GM19467 (cell line): Measurements from ENCODE around the gene NOP10.

Experiments
- ATAC-seq: cut with Tn5 transposase; IDR thresholded peaks from one replicate; pipeline ENCODE4 v1.9.1; 2021; ENCODE audit warnings: mild to moderate bottlenecking, moderate library complexity; ENCODE audit not compliant: unreplicated experiment

The NOP10 gene

GRCh38 chr15:34334672-34335071, 8.3 kb downstream of the NOP10 start:
- ATAC-seq = no peak

- ATAC-seq = no peak
These were observed 10.3 kb downstream of the NOP10 start for GRCh38 chr15:34332553-34333120.

GRCh38 chr15:34331809-34332208, 11.1 kb downstream of the NOP10 start:
- ATAC-seq = no peak

- no peak for ATAC-seq
These were observed 12.7 kb downstream of the NOP10 start for GRCh38 chr15:34330279-34330678.

GRCh38 chr15:34329006-34329405, 13.9 kb downstream of the NOP10 start:
- ATAC-seq = no peak

DNA sequence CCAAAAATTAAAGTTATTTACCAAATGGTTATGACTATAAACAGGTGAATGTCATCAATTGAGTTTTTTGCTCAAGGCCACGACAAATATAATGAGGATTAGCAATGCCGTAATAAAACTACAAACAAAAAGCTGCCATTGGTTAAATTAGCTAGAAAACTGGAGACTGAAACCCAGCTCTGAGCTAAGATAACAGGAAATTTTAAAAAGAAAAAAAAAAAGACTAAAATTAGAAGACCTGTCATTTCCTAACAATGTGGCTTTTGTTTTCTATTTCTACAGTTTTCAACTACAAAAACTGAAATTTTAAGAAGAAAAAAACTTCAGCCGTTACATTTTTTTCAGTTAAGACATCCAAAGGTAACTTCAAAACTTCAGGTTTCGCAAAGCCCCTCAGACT, 15.0 kb downstream of the NOP10 start:
- no peak for ATAC-seq

GRCh38 chr15:34325368-34325767, 17.6 kb downstream of the NOP10 start:
- ATAC-seq = no peak

- no peak for ATAC-seq
These were observed 18.0 kb downstream of the NOP10 start for GRCh38 chr15:34324933-34325332.

- no peak for ATAC-seq
These were observed 19.7 kb downstream of the NOP10 start for GRCh38 chr15:34323217-34323616.

DNA sequence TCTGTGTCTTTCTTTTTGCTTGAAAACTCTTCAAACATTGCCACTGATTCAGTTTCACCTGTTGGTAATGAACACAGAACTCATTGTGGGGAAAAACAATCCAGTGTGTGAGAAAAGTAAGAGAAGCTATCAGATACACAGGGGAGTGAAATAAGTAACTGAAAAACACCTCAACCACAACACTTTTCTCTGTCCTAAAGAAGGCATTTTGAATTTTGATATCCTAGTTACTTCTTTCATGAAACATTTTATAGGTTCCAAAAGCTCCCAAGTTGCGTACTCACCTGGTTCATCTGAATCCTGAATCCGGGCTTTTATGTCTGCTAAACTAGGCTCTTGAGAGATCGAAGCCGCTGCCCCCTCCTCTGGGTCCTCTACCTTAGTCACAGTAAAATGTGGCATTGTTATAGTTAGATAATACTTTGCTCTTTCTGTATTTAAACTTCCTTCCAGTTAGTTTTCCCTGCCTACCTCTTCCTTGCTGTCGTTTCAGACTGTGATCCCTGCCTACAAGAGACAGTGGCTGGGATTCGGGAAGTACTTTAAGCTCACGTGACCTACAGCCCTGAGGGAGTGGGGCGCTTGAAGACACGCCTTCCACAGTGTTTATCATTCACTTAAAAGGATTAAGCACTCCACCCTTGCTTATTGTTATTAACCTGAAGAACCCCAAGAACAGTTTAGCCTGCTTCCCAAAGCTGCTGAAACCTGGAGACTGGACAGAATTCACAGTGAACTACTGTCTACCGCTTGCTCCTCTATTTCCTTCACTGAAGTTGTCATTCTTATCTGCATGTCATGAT, 24.5 kb downstream of the NOP10 start:
- ATAC-seq = peak; percentile 50

- no peak for ATAC-seq
These were observed 28.1 kb downstream of the NOP10 start for GRCh38 chr15:34314491-34315490.

DNA sequence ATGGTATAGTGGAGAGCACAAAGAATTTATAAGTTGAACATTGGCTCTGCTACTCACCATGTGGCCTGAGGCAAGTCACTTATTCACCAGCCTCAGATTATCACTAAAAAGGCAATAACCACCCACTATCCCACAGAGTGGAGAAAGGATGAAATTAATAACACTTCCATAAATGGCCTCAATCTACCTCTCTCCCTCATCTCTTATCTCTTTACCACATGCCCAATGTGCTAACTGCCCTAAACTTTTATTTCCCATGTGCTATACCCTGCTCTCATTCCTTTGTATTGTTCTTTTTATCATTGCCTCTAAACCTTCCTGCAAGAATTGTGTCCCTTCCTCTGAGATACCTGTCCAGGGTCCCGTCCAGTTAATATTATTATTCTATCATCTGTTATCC, 31.4 kb downstream of the NOP10 start:
- ATAC-seq = no peak

DNA sequence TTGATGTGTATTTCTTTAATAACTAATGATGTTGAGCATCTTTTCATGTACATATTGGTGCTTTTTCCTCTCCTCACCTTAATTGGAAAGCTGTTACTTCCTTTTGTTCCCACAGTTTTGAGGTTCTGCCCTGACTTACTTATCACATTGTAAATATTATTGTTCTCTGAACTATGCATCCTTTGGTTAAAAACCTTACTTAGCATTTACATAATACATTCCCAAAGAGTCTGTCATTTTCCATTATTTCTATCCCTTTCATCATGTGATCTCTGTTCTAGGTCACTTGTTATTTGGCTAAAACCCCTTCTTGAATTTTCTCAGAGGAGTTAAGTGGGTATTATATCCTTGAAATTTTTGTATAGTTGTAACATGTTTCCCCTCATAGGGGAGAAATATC, 38.3 kb downstream of the NOP10 start:
- no peak for ATAC-seq

DNA sequence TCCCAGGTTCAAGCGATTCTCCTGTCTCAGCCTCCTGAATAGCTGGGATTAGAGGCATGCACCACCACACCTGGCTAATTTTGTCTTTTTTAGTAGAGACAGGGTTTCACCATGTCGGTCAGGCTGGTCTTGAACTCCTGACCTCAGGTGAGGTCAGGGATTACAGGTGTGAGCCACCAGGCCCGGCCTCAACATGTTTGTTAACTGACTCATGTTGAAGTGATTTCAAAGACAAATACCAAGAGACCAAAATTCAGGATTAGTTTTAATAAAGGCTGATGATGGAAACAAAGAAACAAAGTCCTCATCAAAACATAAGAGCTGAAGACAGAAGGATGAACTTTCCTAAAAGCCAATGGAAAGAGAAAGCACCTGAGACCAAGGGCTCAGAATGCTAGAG, 41.9 kb downstream of the NOP10 start:
- ATAC-seq = no peak

DNA sequence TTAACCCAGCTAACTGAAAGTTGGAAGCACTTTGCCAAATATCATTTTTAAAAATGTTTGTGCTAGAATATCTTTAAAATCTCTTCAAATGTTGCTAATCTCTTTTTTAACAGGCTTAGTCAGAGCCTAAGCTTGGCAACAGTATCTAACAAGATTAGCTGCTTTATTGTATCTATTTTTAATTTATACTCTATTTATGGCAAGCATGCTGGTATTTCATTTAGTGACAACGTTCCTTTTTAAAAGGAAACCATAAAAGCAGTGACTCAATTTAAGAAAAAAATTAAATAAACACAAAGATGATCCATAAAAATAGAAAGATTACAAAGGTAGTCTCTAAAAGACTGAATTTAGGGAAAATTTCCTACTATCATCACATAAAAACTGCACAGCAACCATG, 45.9 kb downstream of the NOP10 start:
- ATAC-seq = no peak

DNA sequence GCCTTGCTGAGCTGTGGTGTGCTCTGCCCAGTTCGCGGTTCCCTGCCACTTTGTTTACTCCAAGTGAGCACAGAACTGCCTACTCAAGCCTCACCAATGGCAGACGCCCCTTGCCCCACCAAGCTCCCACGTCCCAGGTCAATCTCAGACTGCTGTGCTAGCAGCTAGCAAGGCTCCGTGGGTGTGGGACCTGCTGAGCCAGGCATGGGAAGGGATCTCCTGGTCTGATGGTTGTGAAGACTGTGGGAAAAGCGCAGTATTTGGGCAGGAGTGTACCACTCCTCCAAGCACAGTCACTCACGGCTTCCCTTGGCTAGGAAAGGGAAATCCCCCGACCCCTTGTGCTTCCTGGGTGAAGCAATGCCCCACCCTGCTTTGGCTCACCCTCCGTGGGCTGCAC, 50.3 kb downstream of the NOP10 start:
- no peak for ATAC-seq
